ENCODE results near the gene C10orf71. TPM values are rescaled to one million over a fixed set of nuclear protein-coding genes. Genes with fewer than 3 reads are reported as not detected.

C10orf71 gene
- total RNA-seq, 4 donors from 2014 or later, result not detected

GRCh38 chr10:49254556-49255318, 44.2 kb upstream of the C10orf71 start:
- Histone ChIP-seq H3K4me3 (no peak overlapping the region), H3K36me3 (no peaks in the 10 kb centered on the region), H3K27ac (no peak overlapping the region), H3K27me3 (no peaks in the 10 kb centered on the region), H3K9me3 (no peaks in the 10 kb centered on the region), H3K4me1 (no peaks in the 10 kb centered on the region)
- no peak for DNase-seq (ENCODE audit: low spot score in 2 of 2)
- TF ChIP-seq CTCF (IDR thresholded peaks at IDR 0.05), result no peak
- no peak for TF ChIP-seq EP300 (IDR thresholded peaks at IDR 0.05)
- WGBS, result 52% methylated on average over 13 of the region's 14 CpGs

DNA sequence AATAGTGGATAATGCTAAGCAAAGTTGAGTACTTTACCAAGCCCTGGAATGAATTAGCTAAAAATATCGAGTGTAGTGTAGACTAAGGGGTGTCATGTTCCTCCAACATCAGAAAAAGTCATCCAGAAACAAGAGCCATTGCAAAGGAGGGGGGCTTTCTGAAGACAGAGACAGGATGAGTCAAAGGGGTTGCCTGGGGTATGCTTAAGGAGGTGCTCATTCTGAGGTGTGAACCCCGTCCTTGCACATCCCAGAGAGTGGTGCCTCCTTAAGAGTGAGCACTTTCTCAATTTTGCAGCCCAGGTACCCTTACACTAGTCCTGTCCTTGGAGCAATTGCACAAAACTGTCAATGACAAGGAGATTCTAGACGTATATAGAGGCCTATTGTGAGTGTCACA, 43.1 kb upstream of the C10orf71 start:
- TF ChIP-seq POLR2A (IDR thresholded peaks at IDR 0.05), result no peak
- no peak for TF ChIP-seq POLR2AphosphoS5 (IDR thresholded peaks at IDR 0.05)
- TF ChIP-seq CTCF (IDR thresholded peaks at IDR 0.05), result no peak
- no peak for TF ChIP-seq EP300 (IDR thresholded peaks at IDR 0.05)
- DNase-seq (ENCODE audit: low spot score in 2 of 2), result no peak
- Histone ChIP-seq H3K27ac (no peak overlapping the region), H3K4me3 (no peak overlapping the region), H3K36me3 (no peaks in the 10 kb centered on the region), H3K4me1 (no peaks in the 10 kb centered on the region), H3K27me3 (no peaks in the 10 kb centered on the region), H3K9me3 (no peaks in the 10 kb centered on the region)
- WGBS, result 47% methylated on average over 3 of the region's 3 CpGs

GRCh38 chr10:49257154-49257553, 41.8 kb upstream of the C10orf71 start:
- no peak for DNase-seq (ENCODE audit: low spot score in 2 of 2)
- TF ChIP-seq EP300 (IDR thresholded peaks at IDR 0.05) (no peak), POLR2A (IDR thresholded peaks at IDR 0.05) (no peak), CTCF (IDR thresholded peaks at IDR 0.05) (no peak), POLR2AphosphoS5 (IDR thresholded peaks at IDR 0.05) (no peak)
- H3K36me3 ChIP-seq, result no peaks in the 10 kb centered on the region
- no peak overlapping the region for H3K4me3 ChIP-seq
- 93% methylated on average over 1 of the region's 1 CpG for WGBS
- H3K27me3 ChIP-seq, result no peaks in the 10 kb centered on the region
- no peaks in the 10 kb centered on the region for H3K9me3 ChIP-seq
- no peak overlapping the region for H3K27ac ChIP-seq
- H3K4me1 ChIP-seq, result no peaks in the 10 kb centered on the region

DNA sequence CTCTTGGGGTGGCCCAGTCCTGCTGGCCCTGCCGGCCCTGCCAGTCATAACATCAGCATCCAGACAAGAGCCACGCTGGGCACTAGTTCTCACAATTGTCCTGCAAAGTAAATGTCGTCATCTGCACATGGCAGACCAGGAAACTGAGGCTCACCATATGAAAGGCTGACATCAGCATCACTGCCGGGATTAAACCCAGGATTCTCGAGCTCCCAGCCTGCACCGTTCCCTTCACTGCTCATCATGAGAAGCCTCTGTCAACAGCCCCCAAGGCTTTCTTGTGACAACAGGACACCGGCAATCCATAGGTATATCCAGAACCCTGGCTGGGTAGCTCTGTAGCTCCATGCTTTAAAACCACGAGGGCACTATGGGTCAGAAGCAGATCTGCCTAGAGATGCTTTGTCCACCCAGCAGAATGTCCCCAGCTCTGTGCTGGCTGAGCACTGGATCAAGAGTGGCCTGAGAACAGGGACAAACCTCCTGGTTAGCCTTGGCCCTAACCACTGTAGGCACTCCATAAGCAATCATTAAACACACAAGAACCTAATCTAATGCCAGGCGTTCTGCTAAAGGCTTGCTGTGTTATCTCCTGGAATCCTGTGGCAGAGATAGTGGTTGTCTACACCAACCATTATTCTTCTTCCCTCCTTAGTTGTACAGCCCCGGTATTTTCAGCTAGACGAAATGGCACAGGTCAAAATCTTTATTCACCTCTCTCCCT, 41.2 kb upstream of the C10orf71 start:
- H3K4me3 ChIP-seq, result no peak overlapping the region
- no peak for DNase-seq (ENCODE audit: low spot score in 2 of 2)
- H3K27me3 ChIP-seq, result no peaks in the 10 kb centered on the region
- H3K27ac ChIP-seq, result no peak overlapping the region
- H3K4me1 ChIP-seq, result no peaks in the 10 kb centered on the region
- WGBS, result 82% methylated on average over 8 of the region's 11 CpGs
- H3K9me3 ChIP-seq, result no peaks in the 10 kb centered on the region
- no peaks in the 10 kb centered on the region for H3K36me3 ChIP-seq
- TF ChIP-seq EP300 (IDR thresholded peaks at IDR 0.05) (no peak), POLR2A (IDR thresholded peaks at IDR 0.05) (no peak), CTCF (IDR thresholded peaks at IDR 0.05) (no peak), POLR2AphosphoS5 (IDR thresholded peaks at IDR 0.05) (no peak)

DNA sequence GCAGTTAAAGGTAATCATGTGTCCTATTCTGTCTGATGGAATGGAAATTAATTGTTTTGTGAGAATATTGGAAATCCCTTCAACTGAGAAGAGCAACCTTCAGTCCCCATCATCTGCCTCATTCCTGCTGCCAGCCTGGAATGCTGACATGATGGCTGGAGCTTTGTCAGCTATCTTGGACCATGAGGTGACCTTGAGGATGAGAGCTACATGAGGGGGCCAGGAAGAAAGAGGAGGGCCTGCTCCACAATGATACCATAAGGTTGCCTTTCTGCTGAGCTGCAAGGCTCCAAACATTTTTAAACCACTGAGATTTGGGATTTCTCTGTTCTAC, 40.7 kb upstream of the C10orf71 start:
- TF ChIP-seq POLR2AphosphoS5 (IDR thresholded peaks at IDR 0.05) (no peak), EP300 (IDR thresholded peaks at IDR 0.05) (no peak), CTCF (IDR thresholded peaks at IDR 0.05) (no peak), POLR2A (IDR thresholded peaks at IDR 0.05) (no peak)
- no peaks in the 10 kb centered on the region for H3K36me3 ChIP-seq
- no peak overlapping the region for H3K27ac ChIP-seq
- no peak for DNase-seq (ENCODE audit: low spot score in 2 of 2)
- H3K27me3 ChIP-seq, result no peaks in the 10 kb centered on the region
- no peaks in the 10 kb centered on the region for H3K9me3 ChIP-seq
- no peak overlapping the region for H3K4me3 ChIP-seq
- no peaks in the 10 kb centered on the region for H3K4me1 ChIP-seq
